HG03025 (cell line): ENCODE data around the gene PTPRC.

ENCODE experiments used
- ATAC-seq: cut with Tn5 transposase; IDR thresholded peaks from one replicate; pipeline ENCODE4 v1.9.1; 2021; ENCODE audit warnings: mild to moderate bottlenecking, moderate library complexity; ENCODE audit not compliant: unreplicated experiment, low FRiP score

Gene PTPRC

DNA sequence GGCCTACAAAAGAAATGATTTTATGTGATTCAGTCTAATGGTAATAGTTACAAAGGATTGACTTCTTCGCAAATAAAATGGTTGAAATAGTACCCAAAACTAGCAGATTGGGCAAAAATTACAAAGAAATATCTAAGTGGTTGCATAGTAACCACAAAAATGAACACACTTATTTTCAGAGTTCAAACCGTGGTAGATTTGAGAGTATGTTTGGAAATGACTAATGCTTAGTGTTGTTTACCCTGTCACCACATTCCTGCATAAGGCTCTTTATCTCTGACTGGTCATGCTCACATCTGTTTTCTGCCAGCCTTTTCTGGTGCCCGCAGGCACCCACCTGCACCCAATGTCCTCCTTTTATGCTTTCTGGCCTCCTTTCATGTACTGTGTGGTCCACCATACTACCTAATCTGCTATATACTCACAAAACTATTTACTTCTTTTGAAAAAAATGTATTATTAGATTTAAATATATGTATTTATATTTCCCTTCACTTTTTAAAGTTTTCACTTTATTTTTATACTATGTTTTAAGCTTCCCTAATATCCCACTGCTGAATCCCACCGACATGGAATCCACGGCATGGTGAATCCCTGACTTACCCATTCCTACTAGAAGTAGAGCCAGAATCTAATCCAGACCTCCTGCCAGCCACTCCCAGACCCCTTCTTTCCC, 30.3 kb downstream of the PTPRC start:
- peak; percentile 73 for ATAC-seq

DNA sequence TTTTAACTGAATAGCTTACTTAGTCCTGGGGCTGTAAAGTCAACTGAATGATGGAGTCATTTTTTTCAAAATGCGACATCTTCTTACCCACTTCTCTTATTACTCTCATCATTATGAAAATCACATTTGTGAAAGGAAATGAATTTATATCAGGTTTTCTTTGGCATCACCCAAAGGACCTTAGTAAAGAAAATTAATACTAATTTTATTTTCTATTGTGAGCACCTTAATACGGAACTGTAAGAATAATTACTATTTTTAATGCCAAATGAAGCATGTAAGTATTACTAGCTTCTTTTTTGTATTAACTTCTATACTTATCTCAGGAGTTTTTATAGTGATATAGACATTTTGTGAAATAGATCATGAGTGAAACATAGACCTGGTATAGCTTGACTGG, 30.9 kb downstream of the PTPRC start:
- ATAC-seq: no peak

GRCh38 chr1:198671136-198671535, 32.3 kb downstream of the PTPRC start:
- peak; percentile 44 for ATAC-seq

DNA sequence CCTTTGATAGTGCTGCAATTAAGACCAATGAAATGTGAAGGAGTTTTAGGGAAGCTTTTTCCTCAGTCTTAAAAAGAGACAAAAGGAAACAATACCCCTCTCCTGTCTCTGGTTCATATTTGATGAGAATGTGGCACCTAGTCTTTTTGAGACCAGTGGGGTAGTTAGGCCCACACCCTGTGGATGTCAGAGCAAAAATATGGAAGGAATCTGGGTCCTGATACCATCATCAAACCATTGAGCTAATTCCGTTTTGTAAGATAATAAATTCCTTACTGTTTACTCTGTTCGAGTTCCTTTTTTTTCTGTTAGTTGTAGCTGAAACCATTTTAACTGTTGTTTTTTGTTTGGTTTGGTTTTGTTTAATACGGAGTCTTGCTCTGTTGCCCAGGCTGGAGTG, 33.3 kb downstream of the PTPRC start:
- ATAC-seq: no peak

DNA sequence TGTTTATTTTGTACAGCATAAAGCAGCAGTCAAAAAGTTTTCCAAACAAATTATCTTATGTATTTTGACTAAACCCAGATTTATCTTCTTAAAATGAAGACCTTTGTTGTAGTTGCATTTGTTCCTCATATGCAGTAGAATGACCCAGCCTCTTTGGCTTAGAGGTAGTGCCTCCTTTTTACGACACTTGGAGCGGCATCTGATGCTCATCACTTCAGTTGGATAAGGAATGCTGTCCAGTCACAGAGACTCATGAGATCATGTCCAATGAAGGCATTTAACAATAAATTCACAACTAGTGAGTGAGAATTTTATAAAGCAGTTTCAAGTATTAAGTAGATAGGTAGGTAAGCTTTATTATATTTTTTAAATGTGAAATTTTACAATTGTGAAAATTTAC, 35.2 kb downstream of the PTPRC start:
- no peak for ATAC-seq

DNA sequence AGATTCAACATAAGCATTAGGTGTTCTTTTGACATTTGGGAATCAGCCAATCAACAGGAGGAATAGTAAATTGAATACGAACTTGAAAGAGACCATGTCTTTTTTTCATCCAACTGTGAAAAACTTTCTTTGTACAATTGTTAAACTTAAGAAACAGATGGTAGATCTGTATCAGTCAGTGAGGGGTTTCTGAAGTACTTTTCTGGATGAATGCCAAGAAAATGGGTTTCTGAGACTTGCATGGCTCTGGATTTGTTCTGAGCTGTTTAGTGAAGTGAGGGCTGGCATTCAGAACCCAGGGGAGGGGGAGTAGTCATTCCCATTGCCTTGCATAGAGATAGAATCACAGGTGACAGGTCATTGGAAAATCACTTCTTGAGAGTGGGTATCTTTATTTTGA, 37.4 kb downstream of the PTPRC start:
- ATAC-seq: no peak

- no peak for ATAC-seq
Measured at GRCh38 chr1:198677027-198677426, 38.2 kb downstream of the PTPRC start.

- no peak for ATAC-seq
Measured at GRCh38 chr1:198677871-198678270, 39.0 kb downstream of the PTPRC start.

- ATAC-seq: no peak
Measured at GRCh38 chr1:198678301-198678836, 39.5 kb downstream of the PTPRC start.

DNA sequence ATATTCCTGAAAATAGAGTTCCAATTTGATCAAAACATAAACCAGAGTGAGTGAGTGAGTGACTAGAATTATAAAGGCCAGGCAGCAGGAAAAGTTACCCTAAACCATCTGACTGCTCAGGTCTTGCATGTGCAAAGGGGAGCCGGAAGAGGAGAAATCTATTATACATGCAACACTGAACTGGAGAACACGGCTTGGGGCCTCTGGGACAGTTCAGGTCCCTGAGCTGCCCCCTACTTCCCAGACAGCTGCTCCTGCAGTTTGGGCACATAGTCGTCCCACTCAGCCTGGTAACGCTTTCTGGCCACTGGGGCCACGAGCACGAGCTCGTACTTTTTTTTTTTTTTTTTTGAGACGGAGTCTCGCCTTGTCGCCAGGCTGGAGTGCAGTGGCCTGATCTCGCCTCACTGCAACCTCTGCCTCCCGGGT, 40.1 kb downstream of the PTPRC start:
- no peak for ATAC-seq

GRCh38 chr1:198679535-198680173, 40.8 kb downstream of the PTPRC start:
- no peak for ATAC-seq

- no peak for ATAC-seq
Measured at GRCh38 chr1:198680174-198680875, 41.5 kb downstream of the PTPRC start.

- ATAC-seq: no peak
Measured at GRCh38 chr1:198681252-198681651, 42.4 kb downstream of the PTPRC start.

GRCh38 chr1:198681831-198682759, 43.3 kb downstream of the PTPRC start:
- ATAC-seq: peak; percentile 96

DNA sequence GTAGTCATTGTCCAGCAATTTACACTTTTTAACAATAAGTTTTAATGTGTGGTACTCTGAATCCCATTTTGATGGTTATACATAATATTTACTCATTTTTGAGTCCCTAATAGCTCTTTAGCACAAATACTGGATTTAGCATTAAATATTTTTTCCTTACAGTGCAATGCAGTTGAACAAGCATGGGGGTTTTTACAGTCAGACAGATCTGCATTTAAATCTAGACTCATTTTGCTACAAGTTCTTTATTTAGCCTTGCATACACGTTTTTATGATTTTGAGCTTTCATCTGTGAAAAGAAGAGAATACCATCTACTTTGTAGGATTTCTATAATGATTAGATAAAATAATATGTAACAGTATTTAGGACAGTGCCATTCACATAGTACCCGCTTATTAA, 44.0 kb downstream of the PTPRC start:
- ATAC-seq: no peak

DNA sequence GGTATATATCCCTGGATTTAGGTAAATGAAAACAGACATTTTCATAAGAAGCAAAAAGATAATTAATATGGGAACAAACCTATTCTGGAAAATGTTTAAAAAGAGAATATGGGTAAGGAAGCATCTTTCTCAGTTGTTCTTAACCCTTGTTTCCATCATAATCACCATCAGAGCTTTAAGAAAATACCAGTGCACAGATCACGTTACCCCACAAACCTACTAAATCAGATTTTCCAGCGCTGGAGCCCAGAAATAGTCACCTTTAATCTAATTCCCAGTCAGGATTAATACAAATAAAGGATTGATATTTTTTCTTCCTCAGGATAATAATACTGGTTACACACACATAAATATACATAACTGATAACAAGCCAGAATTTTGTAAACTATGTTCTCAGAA, 44.6 kb downstream of the PTPRC start:
- ATAC-seq: no peak

DNA sequence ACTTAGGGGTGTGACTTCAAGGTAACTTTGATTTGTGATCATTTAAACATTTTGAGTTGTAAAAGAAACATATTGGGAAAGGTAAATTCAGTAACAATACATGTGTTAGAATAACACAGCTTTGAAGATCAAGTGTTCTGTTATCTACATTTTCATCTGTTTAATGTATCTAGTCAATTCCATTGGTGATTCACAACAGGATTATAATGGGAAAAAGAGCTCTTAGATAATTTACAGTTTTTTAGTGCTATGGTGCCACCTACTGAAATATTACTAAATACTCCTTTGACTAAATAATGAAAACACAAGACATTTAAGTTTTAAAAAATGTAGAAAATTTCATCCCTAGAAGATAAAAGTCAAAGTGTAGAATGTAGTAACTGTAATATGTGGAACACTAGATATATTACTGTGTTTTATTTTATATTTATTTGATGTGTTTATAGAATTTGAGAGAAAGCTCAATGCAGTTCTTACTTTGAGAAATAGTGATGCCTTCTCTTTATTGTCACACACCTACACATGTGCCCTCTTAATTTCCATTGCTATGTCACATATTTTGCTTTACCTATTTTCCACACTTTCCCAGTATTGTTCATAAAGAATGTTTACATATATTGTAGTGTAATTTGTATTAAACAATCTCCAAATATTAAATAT, 47.4 kb downstream of the PTPRC start:
- ATAC-seq: no peak

- ATAC-seq: no peak
Measured at GRCh38 chr1:198687429-198687828, 48.6 kb downstream of the PTPRC start.

DNA sequence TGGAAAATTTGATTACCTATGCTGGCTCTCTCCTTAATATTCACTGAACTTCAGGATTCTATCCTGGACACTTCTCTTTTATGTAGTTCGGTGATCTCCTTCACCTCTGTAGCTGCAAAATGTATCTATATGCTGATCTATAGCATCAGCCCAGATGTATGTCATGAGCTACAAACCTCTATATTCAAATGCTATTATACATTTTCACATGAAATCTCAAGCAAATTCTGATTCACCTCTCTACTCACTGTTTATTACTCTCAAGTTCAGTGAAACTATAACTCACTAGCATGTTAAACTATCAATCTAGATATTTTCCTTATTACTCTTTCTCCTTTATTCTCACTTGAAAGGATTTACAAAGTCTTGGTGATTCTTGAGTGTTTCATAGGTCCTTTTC, 52.2 kb downstream of the PTPRC start:
- ATAC-seq: no peak

DNA sequence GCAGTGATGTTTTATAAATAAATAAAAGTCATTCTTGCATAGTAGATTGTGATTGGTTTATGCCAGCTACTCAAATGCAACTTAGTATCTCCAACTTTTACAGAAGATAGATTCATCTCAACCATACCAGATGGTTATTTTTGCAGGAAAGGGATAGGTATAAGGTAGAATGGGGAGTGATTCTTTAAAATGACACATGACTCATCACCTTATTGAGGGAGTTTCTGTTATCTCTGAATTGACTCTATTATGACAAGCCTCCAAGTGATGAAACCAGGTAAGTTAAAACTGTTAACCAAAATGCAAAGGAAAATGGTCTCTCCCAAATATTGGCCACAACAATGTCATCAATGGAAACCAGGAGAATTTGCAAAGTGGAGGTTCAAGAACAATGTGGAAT, 54.5 kb downstream of the PTPRC start:
- no peak for ATAC-seq
